ENCODE data around the gene PACRG. TPM values are rescaled to one million over a fixed set of nuclear protein-coding genes. Genes with fewer than 3 reads are reported as not detected.

Gene PACRG
- polyA plus RNA-seq, 3 donors: not detected

GRCh38 chr6:163113358-163113962 is 385.7 kb downstream of the PACRG start:
- DNase-seq: no peak
- H2AFZ ChIP-seq (ENCODE audit: insufficient read depth, low read depth, low read length, poor library complexity, severe bottlenecking): no peak overlapping the region
- Mint-ChIP-seq H3K27ac (no peak overlapping the region), H3K9me3 (peaks cover 9 to 35% (median 24%) of the 10 kb centered on the region in 7 donors), H3K36me3 (no peaks in the 10 kb centered on the region), H3K27me3 (ENCODE audit: low read depth in 3 of 3) (peaks cover 0 to 5% (median 0%) of the 10 kb centered on the region in 3 donors), H3K4me3 (no peak overlapping the region), H3K4me1 (no peaks in the 10 kb centered on the region)
- no peaks in the 10 kb centered on the region for H4K20me1 ChIP-seq (ENCODE audit: insufficient read depth, low read length)
- no peaks in the 10 kb centered on the region for H3K27me3 ChIP-seq (ENCODE audit: control insufficient read depth in 2 of 2, insufficient read depth in 2 of 2, low read length in 2 of 2)
- H3K9ac ChIP-seq (ENCODE audit: insufficient read depth, low read length, poor library complexity, severe bottlenecking): no peak overlapping the region
- no CpG with 5 or more reads among the region's 2 CpGs for WGBS (ENCODE audit: insufficient coverage)
- no peaks in the 10 kb centered on the region for H3K4me1 ChIP-seq (ENCODE audit: control insufficient read depth in 1 of 2, insufficient read depth in 2 of 2, low read length in 2 of 2)
- no peaks in the 10 kb centered on the region for H3K79me2 ChIP-seq (ENCODE audit: insufficient read depth, low read length)
- no peak overlapping the region for H3K4me2 ChIP-seq (replicated peaks; ENCODE audit: extremely low read depth, low read length, poor library complexity, severe bottlenecking)
- H3K9me3 ChIP-seq (replicated peaks in 1 of 2; ENCODE audit: control insufficient read depth in 1 of 2, insufficient read depth in 1 of 2, low read length in 2 of 2): peaks cover 15 to 23% of the 10 kb centered on the region in 2 donors
- no peak overlapping the region for H3K27ac ChIP-seq (ENCODE audit: low read depth in 1 of 2, low read length in 2 of 2)
- intact Hi-C loops (cut with micrococcal nuclease): no loop called here
- TF ChIP-seq CTCF (IDR thresholded peaks at IDR 0.05): no peak
- H3K36me3 ChIP-seq (replicated peaks in 1 of 2; ENCODE audit: control insufficient read depth in 1 of 2, insufficient read depth in 2 of 2, low read length in 2 of 2): no peaks in the 10 kb centered on the region
- H3K4me3 ChIP-seq (replicated peaks in 1 of 3; ENCODE audit: low read depth in 2 of 3, low read length in 3 of 3): no peak overlapping the region

- no peak overlapping the region for H3K4me2 ChIP-seq (replicated peaks; ENCODE audit: extremely low read depth, low read length, poor library complexity, severe bottlenecking)
- H3K4me3 Mint-ChIP-seq: no peak overlapping the region
- no peak overlapping the region for H3K4me3 ChIP-seq (replicated peaks in 1 of 3; ENCODE audit: low read depth in 2 of 3, low read length in 3 of 3)
- no peak for DNase-seq
- H3K9ac ChIP-seq (ENCODE audit: insufficient read depth, low read length, poor library complexity, severe bottlenecking): no peak overlapping the region
- H3K27ac Mint-ChIP-seq: no peak overlapping the region
- intact Hi-C loops (cut with micrococcal nuclease): no loop called here
- H3K4me1 Mint-ChIP-seq: peaks cover 4% of the 10 kb centered on the region
- H3K36me3 Mint-ChIP-seq: no peaks in the 10 kb centered on the region
- H3K27me3 ChIP-seq (ENCODE audit: control insufficient read depth in 2 of 2, insufficient read depth in 2 of 2, low read length in 2 of 2): no peaks in the 10 kb centered on the region
- H2AFZ ChIP-seq (ENCODE audit: insufficient read depth, low read depth, low read length, poor library complexity, severe bottlenecking): no peak overlapping the region
- no peaks in the 10 kb centered on the region for H3K79me2 ChIP-seq (ENCODE audit: insufficient read depth, low read length)
- no peak overlapping the region for H3K27ac ChIP-seq (ENCODE audit: low read depth in 1 of 2, low read length in 2 of 2)
- H3K36me3 ChIP-seq (replicated peaks in 1 of 2; ENCODE audit: control insufficient read depth in 1 of 2, insufficient read depth in 2 of 2, low read length in 2 of 2): no peaks in the 10 kb centered on the region
- peaks cover 5 to 25% (median 13%) of the 10 kb centered on the region in 7 donors for H3K9me3 Mint-ChIP-seq
- WGBS (ENCODE audit: insufficient coverage): 97% methylated on average over 3 of the region's 6 CpGs
- peaks cover 7 to 18% of the 10 kb centered on the region in 2 donors for H3K9me3 ChIP-seq (replicated peaks in 1 of 2; ENCODE audit: control insufficient read depth in 1 of 2, insufficient read depth in 1 of 2, low read length in 2 of 2)
- no peaks in the 10 kb centered on the region for H3K4me1 ChIP-seq (ENCODE audit: control insufficient read depth in 1 of 2, insufficient read depth in 2 of 2, low read length in 2 of 2)
- no peak for TF ChIP-seq CTCF (IDR thresholded peaks at IDR 0.05)
- H4K20me1 ChIP-seq (ENCODE audit: insufficient read depth, low read length): no peaks in the 10 kb centered on the region
- H3K27me3 Mint-ChIP-seq (ENCODE audit: low read depth in 3 of 3): peaks cover 0 to 4% (median 0%) of the 10 kb centered on the region in 3 donors
These were observed 391.2 kb downstream of the PACRG start for GRCh38 chr6:163118941-163119340.
